GM04503 (cell line): ENCODE results near the gene MYL12A.
A peak's percentile ranks its signal among the peaks of the same experiment; 100 is the strongest.
"Not testable (repeated sequence)": the region's sequence is repeated elsewhere in the genome, so short reads cannot be mapped to it uniquely, and the experiment has no call there.

Experiments used
- DNase-seq: peaks from one replicate; pipeline ENCODE4 v3.0.0-alpha.2; 2012; ENCODE audit warnings: low read depth

The MYL12A gene

GRCh38 chr18:3247240-3248061 lies at the start of gene MYL12A:
Gene MYL12A, plus strand, starts transcription at chr18:3247801. Its CDS starts 5,447 bp downstream, at chr18:3253248.
- peak; percentile 82 for DNase-seq

DNA sequence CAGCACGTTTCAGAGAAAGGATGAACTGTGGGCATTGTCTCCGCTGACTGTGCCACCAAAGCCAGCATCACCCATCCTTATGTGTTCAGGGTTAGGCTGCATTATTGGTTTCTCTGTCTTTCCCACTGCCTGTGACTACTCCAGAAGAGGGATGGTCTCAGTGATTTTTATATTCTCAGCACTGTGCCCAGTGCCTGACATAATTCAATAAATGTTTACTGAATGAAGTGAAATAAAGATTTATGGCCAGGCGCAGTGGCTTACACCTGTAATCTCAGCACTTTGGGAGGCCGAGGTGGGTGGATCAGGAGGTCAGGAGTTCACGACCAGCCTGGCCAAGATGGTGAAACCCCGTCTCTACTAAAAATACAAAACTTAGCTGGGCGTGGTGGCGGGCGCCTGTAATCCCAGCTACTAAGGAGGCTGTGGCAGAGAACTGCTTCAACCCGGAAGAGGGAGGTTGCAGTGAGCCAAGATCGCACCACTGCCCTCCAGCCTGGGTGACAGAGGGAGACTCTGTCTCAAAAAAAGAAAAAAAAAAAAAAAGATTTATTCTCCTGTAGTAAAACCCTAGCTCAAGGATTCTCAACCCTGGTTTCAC lies 49.2 kb upstream of the MYL12A start:
- DNase-seq = not testable (repeated sequence)

GRCh38 chr18:3199942-3200645 lies 47.5 kb upstream of the MYL12A start:
- DNase-seq = no peak

DNA sequence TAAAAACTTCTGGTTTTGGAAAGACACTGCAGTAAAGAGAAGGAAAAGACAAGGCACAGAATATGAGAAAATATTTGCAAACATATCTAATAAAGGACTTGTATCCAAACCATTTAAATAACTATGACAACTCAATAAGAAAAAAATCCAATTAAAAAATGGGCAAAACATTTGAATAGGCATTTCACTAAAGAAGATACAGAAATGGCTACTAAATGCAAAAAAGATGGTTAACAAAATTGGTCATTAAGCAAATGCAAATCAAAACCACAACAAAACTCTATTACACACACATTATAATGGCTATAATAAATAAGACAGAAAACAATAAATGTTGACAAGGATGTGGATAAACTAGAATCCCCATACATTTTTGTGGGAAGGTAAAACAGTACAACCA lies 42.4 kb upstream of the MYL12A start:
- no peak for DNase-seq

GRCh38 chr18:3207565-3207964 lies 40.0 kb upstream of the MYL12A start:
- DNase-seq = no peak

- no peak for DNase-seq
These were observed 37.6 kb upstream of the MYL12A start for GRCh38 chr18:3209859-3210569.

DNA sequence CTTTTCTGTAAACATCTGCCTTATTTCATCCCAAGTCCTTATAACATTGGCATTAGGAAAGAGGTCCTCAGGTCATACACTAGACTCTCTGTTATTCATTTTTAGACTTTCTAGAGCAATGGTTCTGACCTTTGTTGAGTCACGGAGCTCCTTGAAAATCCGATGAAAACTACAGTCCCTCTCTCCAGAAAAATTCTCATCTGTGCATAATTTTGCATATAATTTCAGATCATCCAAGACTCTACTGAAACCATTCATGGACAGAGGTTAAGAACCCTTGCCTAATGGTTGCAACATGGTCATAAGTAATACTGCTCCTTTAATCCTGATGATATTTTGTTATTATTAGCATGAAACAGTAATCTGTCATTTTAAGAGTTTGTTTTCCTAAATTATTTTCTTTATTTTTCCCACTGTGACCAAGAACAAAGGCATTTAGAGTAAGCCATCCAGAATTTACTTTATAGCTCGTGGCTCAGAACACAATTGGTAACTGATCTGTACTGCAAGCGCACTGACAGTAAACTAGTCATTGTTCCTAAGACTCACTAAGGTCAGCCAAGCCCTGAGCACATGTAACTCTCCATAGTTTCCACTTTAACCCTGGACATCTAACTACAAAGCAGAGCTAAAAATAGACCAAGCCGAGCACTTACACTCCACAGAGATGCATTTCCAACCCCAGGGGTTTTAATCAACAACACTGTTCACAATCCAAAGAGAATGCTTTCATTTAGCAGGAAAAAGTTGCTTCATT lies 36.2 kb upstream of the MYL12A start:
- DNase-seq = no peak

DNA sequence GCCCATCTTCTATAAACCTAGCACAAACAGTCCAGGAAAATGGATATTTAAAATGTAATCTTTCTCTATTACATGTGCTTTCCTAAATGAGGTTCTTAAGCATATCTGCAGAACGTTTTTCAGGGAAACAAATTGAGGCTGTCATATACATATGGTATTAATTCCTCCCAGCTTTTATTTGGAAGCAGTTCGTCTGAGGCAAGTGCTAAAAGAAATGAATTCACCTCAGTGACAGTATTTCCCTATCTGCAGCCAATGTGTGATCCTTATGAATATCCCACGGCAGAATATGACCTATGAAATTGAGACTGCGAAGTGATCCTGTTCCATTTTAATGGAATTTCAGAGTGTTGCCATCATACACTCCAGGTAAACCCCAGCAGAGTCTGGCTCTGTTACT lies 34.9 kb upstream of the MYL12A start:
- no peak for DNase-seq

DNA sequence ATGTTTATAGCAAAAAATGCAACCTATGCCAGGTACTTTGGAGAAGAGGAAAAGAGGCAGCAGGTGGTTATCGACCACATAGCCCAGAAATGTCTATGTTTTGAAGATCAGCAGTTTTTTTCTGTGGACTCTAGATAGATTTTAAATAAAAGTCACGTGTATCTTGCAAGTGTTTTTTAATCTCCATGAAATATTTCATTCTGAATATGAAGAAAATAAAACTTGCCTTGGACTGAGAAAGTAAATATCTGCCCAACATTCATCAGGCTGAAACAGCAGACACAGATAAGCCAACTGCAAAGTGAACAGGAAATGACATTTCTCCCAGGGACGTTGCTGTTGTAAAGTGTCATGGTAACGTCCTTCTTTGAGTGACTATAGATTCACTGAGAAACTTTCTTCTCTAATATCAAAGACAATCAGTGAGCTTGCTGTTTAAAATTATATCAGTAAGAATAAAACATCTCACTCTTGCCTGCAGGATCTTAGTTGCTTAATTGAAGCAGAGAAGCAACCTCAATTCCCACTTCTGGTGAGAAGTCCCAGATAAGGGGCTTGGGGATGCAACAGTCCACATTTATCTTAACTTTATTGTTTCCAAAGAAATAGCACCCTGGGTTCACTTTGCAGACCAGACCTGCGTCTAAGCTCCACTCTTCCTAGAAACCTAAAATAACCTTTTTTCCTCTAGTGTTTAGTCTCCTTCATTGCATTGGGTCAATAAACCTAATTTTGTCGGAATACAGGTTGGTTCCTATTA lies 34.1 kb upstream of the MYL12A start:
- no peak for DNase-seq

- DNase-seq = no peak
These were observed 32.6 kb upstream of the MYL12A start for GRCh38 chr18:3214855-3215637.

- no peak for DNase-seq
These were observed 30.6 kb upstream of the MYL12A start for GRCh38 chr18:3216987-3217386.

DNA sequence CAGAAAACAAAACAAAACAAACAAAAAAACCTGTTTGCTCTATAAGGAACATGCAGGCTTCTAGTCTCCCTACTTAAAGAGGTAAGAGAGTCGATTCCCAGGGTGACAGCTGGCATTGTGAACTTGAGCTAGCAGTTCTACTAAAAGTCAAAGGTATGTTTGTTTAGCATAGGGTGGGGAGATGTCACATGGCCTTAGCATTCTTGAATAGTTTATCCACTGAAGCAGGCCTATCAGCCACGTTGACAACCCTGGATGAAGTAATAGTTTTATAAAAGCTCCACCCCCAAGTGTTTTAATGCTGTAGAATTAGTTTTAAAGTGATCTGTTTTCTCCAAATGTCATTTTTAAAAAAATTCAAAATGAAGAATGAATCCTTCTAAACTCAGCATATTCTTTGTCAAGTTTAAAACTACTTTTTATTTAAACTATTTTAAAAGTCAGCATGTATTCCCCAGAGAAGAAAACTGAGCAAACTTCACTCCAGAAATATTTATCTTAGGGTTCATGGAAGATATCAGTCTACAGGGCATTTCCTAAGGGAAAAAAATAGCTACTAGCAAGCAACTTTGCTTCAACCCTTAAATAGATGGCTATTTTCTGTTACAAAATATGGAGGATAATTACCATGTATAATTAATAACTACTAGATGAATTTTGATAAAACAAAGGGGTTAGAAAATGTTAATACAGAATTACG lies 29.5 kb upstream of the MYL12A start:
- no peak for DNase-seq

DNA sequence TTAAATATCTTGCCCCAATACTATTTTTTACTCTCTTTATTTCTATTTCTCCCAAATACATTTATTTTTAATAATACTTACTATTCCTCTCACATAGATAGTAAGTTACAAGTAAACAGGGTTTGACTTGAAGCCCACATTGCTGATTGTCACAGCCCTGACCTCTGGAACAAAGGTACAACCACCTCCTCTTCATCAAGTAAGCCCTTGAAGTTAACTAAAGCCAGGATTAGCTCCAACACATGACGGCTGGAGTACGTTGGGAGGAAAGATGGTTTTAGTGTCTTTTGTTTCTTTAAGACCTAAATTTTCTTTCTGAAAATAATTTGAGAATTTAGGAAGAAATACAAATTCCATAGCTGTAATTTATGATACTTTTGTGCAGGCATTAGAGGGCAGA lies 28.8 kb upstream of the MYL12A start:
- no peak for DNase-seq

- DNase-seq = no peak
These were observed 28.4 kb upstream of the MYL12A start for GRCh38 chr18:3219241-3219630.

DNA sequence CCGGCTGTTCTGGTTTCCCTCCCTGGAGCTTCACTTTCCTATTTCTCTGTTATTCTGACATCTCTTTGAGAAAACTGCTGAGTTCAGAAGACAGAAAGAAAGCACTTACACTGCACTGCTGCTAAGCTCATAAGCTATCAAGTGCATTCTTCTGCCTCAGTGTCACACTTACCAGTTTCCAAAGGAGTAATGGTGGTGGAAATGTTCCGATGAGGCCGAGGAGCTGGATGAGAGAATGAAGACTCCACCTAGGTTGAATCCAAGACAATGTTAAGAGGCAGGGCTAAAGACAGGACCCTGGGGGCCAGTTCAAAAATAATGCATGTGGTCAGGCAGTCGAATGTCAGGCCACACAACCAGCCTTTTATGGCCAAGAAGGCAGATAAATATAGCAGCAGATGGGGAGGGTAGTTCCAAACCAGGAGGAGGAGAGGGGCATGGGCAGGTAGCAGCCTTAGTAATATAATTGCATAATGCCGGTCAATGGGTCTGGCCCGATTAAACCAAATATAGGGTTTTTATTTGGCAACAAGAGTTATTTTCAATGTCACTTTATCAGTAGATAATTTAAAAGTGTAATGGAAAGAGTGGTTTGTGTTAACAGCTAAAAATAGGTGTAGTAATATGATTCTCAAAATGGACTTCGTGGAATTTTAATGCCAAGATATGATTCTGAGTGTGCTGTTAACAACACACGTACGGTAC lies 27.8 kb upstream of the MYL12A start, which contains the start of gene MYOM1:
MYOM1 (minus strand) TSS at position 338 of the 705 bp plus-strand sequence. CDS start 4,745 bp downstream, outside the sequence.
- DNase-seq = no peak

DNA sequence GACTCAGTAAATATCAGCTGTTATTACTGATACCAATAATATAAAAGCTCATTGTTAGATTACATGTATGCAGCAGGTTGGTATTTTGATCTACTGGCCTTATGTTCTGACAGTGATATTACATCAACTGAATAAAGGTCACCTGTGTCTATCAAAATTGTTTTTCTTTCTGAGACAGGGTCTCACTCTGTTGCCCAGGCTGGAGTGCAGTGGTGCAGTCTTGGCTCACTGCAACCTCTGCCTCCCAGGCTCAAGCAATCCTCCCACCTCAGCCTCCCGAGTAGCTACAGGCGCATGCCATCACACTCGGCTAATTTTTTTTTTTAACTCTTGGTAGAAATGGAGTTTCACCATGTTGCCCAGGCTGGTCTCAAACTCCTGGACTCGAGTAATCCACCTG lies 26.7 kb upstream of the MYL12A start:
- not testable (repeated sequence) for DNase-seq

DNA sequence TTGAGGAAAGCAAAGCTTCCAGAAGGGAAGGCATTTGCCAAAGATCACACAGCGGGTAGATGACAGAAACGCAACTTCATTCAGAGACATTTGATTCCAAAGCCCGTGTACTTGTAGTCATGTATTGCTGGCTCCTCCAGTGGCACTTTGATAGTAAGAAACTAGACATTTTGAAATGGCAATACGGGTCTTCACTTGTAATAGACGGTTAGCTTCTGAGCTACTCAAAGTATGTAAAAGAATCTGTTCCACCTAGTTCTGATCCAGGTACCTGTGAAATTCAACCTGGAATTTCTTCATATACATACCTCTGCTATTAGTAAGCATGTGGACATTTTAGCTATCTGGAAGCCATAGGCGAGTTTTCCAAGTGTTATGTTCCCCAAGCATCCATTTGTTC lies 26.1 kb upstream of the MYL12A start:
- DNase-seq = no peak

DNA sequence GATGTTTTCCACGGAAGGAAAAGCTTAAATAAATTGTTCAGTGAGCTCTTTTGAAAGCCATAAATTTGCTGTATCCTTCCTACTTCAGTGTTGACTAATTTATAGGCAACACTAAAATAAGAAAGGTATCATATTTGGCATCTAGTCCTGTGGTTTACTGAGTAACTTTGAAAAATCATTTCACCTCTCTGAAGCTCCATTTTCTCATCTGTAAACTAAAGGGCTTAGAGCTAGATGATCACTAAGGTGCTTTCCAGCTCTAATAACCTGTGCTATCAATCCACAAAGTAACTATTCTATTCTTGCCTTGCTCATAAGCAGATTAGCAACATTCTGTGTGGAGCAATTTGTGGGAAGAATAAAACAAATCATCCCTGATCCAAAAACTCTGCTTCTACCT lies 24.2 kb upstream of the MYL12A start:
- DNase-seq = no peak

DNA sequence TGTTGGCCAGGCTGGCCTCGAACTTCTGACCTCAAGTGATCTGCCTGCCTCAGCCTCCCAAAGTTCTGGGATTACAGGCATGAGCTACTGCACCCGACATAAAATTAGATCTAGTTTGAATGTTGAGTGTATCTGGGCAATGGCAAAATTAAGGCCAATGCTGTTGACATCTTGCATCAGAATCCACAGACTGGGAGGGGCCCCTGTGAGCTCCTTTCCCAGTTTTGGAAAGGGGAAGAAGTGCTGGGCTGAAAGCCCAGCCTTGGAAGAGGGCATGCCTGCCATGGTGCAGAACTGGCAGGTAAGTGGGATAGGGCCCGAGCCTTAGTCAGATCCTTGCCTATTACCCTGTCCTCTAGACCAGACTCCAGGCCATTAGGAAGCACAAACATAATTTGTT lies 23.4 kb upstream of the MYL12A start:
- DNase-seq = no peak
